ENCODE data around the gene ARAP3.
A peak's percentile ranks its signal among the peaks of the same experiment; 100 is the strongest.

The ARAP3 gene

DNA sequence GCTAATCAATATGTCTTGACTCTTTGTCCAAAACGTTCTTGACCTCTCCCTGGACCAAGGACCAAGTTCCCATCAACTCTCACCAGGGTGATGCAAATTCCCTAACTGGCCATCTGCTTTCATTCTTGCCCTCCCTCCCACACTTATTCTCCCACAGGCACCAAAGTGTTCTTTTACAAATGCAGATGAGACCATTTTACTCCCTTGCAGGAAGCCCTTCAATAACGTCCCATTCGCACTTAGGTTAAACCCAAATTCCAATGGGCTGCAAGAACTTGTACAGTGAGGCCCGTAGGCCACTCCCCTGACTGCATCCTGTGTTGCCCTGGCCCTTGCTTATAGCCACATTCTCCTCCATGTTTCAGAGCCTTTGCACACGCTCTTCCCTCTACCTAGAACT, 7.3 kb downstream of the ARAP3 start:
- no peak for FAIRE-seq
- DNase-seq (ENCODE audit: insufficient read length, low spot score): no peak
- TF ChIP-seq TAF1 (IDR thresholded peaks at IDR 0.05; ENCODE audit: low read depth, low read length): no peak
- TF ChIP-seq PAX5 (IDR thresholded peaks at IDR 0.05; ENCODE audit: insufficient read depth, low read length, severe bottlenecking): no peak
- no peak for TF ChIP-seq POLR2AphosphoS5 (IDR thresholded peaks at IDR 0.05; ENCODE audit: low read depth, low read length)
- no peak for TF ChIP-seq POLR2A (IDR thresholded peaks at IDR 0.05; ENCODE audit: low read depth, low read length)
- no peak for TF ChIP-seq POU2F2 (IDR thresholded peaks at IDR 0.05; ENCODE audit: low read depth, low read length)
- no peak for TF ChIP-seq SPI1 (IDR thresholded peaks at IDR 0.05; ENCODE audit: low read depth, low read length)

DNA sequence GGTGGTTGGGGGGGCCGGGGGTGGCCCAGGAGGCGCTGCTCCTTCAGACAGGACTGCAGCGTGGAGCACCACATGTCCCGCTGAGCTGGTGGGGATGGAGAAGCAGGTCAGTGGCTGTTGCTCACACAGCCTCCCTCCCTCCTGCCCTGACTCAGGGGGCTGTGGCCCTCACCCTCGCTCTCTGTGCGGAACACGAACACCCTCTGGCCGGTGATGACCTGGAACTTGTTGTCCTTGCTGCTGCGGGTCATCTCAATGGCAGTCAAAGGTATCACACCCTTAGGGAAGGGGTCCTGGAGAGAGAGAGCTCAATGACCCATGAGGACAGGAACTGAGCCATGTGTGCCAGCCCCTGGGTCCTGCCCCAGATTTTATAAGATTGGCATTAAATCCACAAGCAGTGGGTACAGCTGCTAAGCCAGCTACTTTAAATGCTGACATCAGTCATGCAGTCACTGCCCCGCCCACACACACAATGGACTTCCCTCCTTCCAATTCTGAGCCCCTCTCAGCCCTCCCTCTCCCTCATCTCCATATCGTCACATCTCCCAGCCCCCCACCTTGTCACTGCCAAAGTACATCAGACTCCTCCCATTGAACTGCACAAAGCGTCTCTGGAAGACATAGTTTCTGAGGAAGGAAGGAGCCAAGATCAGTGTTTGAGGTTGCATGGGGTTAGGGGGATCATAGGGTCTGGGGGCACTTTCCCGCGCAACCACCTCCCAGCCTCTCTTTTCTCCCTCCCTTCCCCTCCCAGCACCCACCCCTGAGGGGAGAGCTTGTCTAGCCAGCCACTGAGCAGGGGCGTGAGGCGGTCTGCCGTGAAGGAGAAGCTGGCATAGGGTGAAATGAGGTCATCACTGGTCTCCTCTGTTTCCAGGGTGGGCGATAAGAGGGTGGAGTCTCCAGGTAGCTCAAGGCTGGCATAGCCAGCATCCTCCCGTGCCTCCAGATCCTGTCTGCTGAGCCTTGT, 8.9 kb downstream of the ARAP3 start:
- FAIRE-seq: no peak
- TF ChIP-seq POU2F2 (IDR thresholded peaks at IDR 0.05; ENCODE audit: low read depth, low read length): no peak
- TF ChIP-seq POLR2AphosphoS5 (IDR thresholded peaks at IDR 0.05; ENCODE audit: low read depth, low read length): no peak
- TF ChIP-seq POLR2A (IDR thresholded peaks at IDR 0.05; ENCODE audit: low read depth, low read length): no peak
- no peak for TF ChIP-seq TAF1 (IDR thresholded peaks at IDR 0.05; ENCODE audit: low read depth, low read length)
- TF ChIP-seq SPI1 (IDR thresholded peaks at IDR 0.05; ENCODE audit: low read depth, low read length): no peak
- no peak for TF ChIP-seq PAX5 (IDR thresholded peaks at IDR 0.05; ENCODE audit: insufficient read depth, low read length, severe bottlenecking)
- no peak for DNase-seq (ENCODE audit: insufficient read length, low spot score)

DNA sequence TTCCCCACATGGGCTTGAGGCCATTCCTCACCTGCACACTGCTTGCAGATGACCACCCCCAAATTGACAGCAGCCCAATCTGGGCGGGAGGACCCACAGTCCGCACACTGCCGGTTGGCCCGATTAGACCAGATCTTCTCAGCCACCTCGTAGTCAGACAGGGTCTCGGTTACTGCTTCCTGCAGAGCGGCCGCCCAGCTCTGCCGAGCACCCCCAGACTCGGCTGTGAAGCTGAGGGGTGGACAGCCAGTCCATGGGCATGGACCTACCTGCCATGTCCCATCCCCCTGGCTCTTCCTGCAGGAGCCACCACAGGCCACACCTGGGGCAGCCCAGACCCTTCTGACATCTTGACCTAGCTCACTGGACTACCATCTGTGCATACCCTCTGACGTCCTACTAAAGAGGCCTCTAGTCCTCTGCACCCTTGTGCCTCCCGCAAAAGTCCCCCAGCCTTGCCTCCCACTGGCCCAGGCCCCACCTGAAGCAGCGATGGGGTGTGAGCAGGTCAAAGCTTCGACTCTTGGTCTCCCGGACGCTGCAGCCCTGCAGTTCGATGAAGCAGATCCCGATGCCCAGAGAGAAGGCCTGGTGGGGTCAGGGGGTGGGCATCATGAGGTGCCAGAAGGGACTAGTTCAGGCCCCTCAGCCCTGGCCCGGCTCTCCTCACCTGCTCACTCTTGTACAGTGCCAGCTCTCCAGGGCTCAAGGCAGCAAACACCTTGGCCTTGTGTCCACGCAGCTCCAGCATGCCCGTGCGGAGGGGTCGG, 9.8 kb downstream of the ARAP3 start:
- DNase-seq (ENCODE audit: insufficient read length, low spot score) (no peak), FAIRE-seq (no peak)
- TF ChIP-seq PAX5 (IDR thresholded peaks at IDR 0.05; ENCODE audit: insufficient read depth, low read length, severe bottlenecking) (no peak), POLR2AphosphoS5 (IDR thresholded peaks at IDR 0.05; ENCODE audit: low read depth, low read length) (no peak), SPI1 (IDR thresholded peaks at IDR 0.05; ENCODE audit: low read depth, low read length) (no peak), TAF1 (IDR thresholded peaks at IDR 0.05; ENCODE audit: low read depth, low read length) (no peak), POU2F2 (IDR thresholded peaks at IDR 0.05; ENCODE audit: low read depth, low read length) (no peak), POLR2A (IDR thresholded peaks at IDR 0.05; ENCODE audit: low read depth, low read length) (no peak)

DNA sequence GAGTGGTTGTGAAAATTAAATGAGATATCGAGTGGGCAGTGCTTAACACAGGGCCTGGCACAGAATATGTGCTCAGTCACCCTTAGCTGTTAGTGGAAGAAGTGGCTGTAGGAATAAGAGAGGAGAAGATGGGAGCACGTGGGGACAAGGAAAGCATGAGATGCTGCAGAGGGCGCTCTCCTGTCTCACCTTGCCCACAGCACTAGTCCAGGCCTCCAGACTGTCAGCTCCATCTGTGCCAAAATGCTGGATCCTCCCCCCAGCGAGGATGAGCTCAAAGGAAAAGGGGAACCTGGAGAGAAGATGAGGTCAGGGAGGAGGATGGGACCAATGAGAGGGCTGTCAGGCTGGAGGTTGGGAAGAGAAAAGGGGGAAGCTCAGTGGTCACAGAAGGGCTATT, 12.5 kb downstream of the ARAP3 start:
- DNase-seq (ENCODE audit: insufficient read length, low spot score): no peak
- TF ChIP-seq SPI1 (IDR thresholded peaks at IDR 0.05; ENCODE audit: low read depth, low read length) (no peak), POLR2A (IDR thresholded peaks at IDR 0.05; ENCODE audit: low read depth, low read length) (no peak), TAF1 (IDR thresholded peaks at IDR 0.05; ENCODE audit: low read depth, low read length) (no peak), POLR2AphosphoS5 (IDR thresholded peaks at IDR 0.05; ENCODE audit: low read depth, low read length) (no peak), PAX5 (IDR thresholded peaks at IDR 0.05; ENCODE audit: insufficient read depth, low read length, severe bottlenecking) (no peak), POU2F2 (IDR thresholded peaks at IDR 0.05; ENCODE audit: low read depth, low read length) (no peak)
- FAIRE-seq: no peak

DNA sequence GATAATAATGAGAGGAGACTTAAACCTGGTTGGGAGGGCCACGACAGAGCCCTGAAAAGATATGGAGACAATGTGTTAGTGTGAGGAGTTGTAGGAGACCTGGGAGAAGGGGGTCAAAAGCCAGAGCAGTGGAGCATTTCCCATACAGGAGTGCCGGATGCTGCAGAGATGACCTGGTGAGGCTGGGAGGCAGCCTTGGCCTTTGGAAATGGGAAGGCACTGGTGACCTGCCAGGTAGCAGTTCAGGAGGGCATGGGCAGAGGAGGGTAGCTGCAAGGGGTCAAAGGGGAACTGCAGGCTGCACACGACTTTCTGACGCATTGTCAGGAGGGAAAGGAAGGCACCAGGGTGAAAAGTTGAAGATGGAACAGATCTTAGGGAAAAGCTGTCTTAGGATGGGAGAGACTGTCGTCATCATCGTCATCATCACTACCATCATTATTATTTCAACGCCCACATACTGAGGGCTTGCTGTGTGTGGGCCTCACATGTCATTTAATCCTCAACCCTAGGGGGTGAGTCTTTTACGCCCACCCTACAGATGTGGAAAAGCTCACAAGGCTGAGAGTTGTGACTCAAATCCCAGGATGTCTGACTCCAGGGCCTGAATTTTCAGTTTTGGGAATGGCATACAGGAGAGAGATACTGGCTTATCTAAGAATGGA, 13.3 kb downstream of the ARAP3 start:
- no peak for DNase-seq (ENCODE audit: insufficient read length, low spot score)
- FAIRE-seq: no peak
- TF ChIP-seq POU2F2 (IDR thresholded peaks at IDR 0.05; ENCODE audit: low read depth, low read length) (no peak), SPI1 (IDR thresholded peaks at IDR 0.05; ENCODE audit: low read depth, low read length) (no peak), POLR2AphosphoS5 (IDR thresholded peaks at IDR 0.05; ENCODE audit: low read depth, low read length) (no peak), TAF1 (IDR thresholded peaks at IDR 0.05; ENCODE audit: low read depth, low read length) (no peak), PAX5 (IDR thresholded peaks at IDR 0.05; ENCODE audit: insufficient read depth, low read length, severe bottlenecking) (no peak), POLR2A (IDR thresholded peaks at IDR 0.05; ENCODE audit: low read depth, low read length) (no peak)

DNA sequence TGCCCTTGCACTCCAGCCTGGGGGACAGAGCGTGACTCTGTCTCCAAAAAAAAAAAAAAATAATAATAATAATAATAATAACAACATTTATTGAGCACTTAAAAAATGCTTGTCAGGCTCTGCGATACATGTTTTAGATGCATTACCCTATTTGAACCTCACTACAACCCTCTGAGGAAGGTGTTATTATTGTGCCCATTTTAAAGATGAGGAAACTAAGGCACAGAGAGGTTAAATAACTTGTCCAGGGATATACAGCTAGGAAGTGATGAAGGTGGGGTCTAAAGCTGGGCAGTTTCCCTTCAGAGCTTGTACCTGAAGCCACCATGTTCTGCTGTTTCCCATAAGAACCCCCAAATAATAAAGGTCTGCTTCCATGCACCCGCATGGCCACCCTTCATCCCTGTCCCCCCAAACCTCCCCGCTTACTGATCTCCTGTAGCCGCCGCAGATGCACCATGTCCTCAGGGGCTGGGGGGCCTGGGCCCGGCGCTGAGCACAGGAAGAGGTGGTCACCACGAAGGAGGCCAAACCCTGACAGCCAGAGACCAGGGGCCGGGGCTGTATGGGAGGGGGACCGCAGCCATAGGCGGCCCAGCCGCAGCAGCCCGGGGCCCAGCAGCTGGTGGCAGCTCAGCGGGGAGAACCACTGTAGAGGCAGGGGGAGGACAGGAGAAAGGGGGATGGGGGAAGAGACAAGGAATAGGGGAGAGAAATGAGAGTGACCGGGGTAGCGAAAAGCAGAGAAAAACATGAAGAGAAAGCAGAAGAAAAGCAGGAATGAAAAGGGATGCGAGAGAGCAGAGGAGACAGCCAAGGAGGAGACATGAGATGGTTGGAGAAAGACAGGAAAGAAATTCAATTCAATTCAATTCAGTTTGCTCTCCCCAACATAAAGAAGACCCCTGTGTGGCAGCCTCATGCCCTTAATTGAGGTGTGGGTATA, 15.8 kb downstream of the ARAP3 start:
- no peak for DNase-seq (ENCODE audit: insufficient read length, low spot score)
- no peak for FAIRE-seq
- TF ChIP-seq POLR2AphosphoS5 (IDR thresholded peaks at IDR 0.05; ENCODE audit: low read depth, low read length) (no peak), SPI1 (IDR thresholded peaks at IDR 0.05; ENCODE audit: low read depth, low read length) (no peak), TAF1 (IDR thresholded peaks at IDR 0.05; ENCODE audit: low read depth, low read length) (no peak), POU2F2 (IDR thresholded peaks at IDR 0.05; ENCODE audit: low read depth, low read length) (no peak), PAX5 (IDR thresholded peaks at IDR 0.05; ENCODE audit: insufficient read depth, low read length, severe bottlenecking) (no peak)

DNA sequence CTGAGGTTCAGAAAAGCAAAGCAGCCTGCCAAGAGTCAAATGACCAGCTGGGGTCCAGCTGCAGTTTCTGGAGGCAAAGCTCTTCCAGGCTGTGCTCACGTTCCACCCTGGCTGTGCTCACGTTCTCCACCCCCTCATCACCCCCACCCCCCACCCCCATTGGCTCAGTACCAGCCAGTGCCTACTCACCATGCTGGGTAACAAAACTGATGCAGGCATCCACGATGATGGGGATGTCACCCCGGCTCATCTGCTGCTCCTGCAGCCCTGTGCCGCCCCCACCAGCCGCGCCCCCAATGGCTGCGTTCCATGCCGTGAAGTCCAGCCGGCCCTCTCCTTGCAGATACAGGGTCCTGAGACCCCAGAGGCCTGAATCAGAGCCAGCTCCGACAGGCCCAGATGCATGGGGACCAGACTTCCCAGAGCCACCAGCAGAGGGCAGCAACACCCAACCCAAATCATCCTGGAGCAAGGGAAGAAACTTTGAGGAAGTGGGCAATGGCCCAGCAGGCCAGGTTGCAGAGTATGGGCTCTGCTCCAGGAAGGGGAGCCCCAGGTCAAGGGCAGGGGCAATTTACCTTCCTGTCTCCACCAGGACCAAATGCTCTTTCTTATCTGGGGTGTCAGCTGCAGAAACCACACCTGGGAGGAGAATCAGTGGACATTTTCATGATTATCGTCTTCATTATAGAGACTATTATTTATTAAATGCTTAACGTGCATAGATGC, 17.1 kb downstream of the ARAP3 start:
- TF ChIP-seq POU2F2 (IDR thresholded peaks at IDR 0.05; ENCODE audit: low read depth, low read length): no peak
- no peak for TF ChIP-seq PAX5 (IDR thresholded peaks at IDR 0.05; ENCODE audit: insufficient read depth, low read length, severe bottlenecking)
- no peak for TF ChIP-seq POLR2A (IDR thresholded peaks at IDR 0.05; ENCODE audit: low read depth, low read length)
- no peak for TF ChIP-seq POLR2AphosphoS5 (IDR thresholded peaks at IDR 0.05; ENCODE audit: low read depth, low read length)
- no peak for TF ChIP-seq TAF1 (IDR thresholded peaks at IDR 0.05; ENCODE audit: low read depth, low read length)
- TF ChIP-seq SPI1 (IDR thresholded peaks at IDR 0.05; ENCODE audit: low read depth, low read length): peak; percentile 96
- DNase-seq (ENCODE audit: insufficient read length, low spot score) (peak; percentile 88), FAIRE-seq (peak; percentile 85)
